ENCODE results near the gene GPC6. TPM values are rescaled to one million over a fixed set of nuclear protein-coding genes. Genes with fewer than 3 reads are reported as not detected.
A peak's percentile ranks its signal among the peaks of the same experiment; 100 is the strongest.

Gene GPC6
- polyA plus RNA-seq, 1 of the 3 experiments (the other 2 are of a cell fraction): 6.7 TPM

DNA sequence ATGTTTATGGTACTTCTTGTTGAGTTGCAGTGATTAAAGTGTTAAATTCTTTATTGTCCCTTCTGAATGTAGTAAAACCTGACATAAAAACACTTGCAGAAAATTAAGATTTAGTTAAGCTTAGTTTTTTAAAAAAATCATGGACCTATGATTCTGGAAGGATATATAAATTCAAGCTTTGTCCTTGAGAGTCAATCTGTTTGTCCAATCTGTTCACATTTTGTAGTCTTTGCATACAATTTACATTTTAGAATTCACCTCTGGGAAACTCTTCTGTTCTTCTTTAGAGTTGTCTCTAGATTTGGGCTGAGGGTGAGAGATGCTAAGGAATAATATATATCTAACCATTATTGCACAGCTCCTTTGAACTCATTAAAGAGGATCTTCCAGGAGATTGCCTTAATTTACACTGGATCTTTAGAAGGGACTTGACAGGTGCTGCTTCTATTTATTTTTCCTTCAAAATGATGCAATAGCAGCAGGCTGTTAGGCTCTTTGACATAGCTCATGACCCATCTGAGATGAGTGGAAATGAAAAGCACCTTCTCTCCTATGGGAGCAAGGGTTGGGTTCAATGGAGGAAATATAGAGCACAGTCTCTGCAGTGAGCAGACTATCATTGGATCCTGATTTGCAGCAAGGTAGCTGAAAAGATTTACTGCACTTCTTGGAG, 433.9 kb downstream of the GPC6 start:
- Histone ChIP-seq H3K27me3 (ENCODE audit: insufficient read depth) (no peaks in the 10 kb centered on the region), H3K79me2 (ENCODE audit: insufficient read depth) (no peaks in the 10 kb centered on the region), H3K9me3 (no peaks in the 10 kb centered on the region; the same call in 1 of the 2 replicates), H3F3A (replicated peaks; ENCODE audit: insufficient read depth) (no peaks in the 10 kb centered on the region), H2AFZ (ENCODE audit: low read depth) (no peak overlapping the region), H3K4me1 (ENCODE audit: control insufficient read depth in 1 of 2, insufficient read depth in 2 of 2, low read depth in 1 of 2, low read length in 1 of 2) (peaks cover 0 to 5% of the 10 kb centered on the region in 2 experiments; a peak in 1 of 4 replicates), H4K20me1 (ENCODE audit: insufficient read depth) (no peaks in the 10 kb centered on the region), H3K27ac (ENCODE audit: low read depth in 2 of 2, low read length in 1 of 2) (no peak overlapping the region), H3K4me2 (no peak overlapping the region), H3K36me3 (replicated peaks in 1 of 2; ENCODE audit: control insufficient read depth in 1 of 2, insufficient read depth in 2 of 2, low read length in 1 of 2) (no peaks in the 10 kb centered on the region), H3K4me3 (ENCODE audit: low read depth in 2 of 2, low read length in 1 of 2) (no peak overlapping the region), H3K9ac (no peak overlapping the region), H3K9me2 (no peaks in the 10 kb centered on the region)
- ChIA-PET POLR2A (no interaction called here), CTCF (interaction anchor here (0.8 kb wide), 1 partner anchor 10 kb away, joined by 3 read pairs; no protein-coding TSS in a partner anchor)
- no peak for DNase-seq
- TF ChIP-seq, protein P1, sequence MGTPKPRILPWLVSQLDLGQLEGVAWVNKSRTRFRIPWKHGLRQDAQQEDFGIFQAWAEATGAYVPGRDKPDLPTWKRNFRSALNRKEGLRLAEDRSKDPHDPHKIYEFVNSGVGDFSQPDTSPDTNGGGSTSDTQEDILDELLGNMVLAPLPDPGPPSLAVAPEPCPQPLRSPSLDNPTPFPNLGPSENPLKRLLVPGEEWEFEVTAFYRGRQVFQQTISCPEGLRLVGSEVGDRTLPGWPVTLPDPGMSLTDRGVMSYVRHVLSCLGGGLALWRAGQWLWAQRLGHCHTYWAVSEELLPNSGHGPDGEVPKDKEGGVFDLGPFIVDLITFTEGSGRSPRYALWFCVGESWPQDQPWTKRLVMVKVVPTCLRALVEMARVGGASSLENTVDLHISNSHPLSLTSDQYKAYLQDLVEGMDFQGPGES (IDR thresholded peaks at IDR 0.05; ENCODE audit: low read depth, low read length): no peak
- no peak for TF ChIP-seq JUND (IDR thresholded peaks at IDR 0.05)
- no peak for TF ChIP-seq RAD21 (IDR thresholded peaks at IDR 0.05; ENCODE audit: low read length)
- TF ChIP-seq RFX5 (IDR thresholded peaks at IDR 0.05; ENCODE audit: low read length): no peak

GRCh38 chr13:93670866-93671265, 444.3 kb downstream of the GPC6 start:
- Histone ChIP-seq H3K9me3 (no peaks in the 10 kb centered on the region), H3K4me2 (no peak overlapping the region), H2AFZ (ENCODE audit: low read depth) (no peak overlapping the region), H3K36me3 (replicated peaks in 1 of 2; ENCODE audit: control insufficient read depth in 1 of 2, insufficient read depth in 2 of 2, low read length in 1 of 2) (no peaks in the 10 kb centered on the region), H3K79me2 (ENCODE audit: insufficient read depth) (no peaks in the 10 kb centered on the region), H4K20me1 (ENCODE audit: insufficient read depth) (no peaks in the 10 kb centered on the region), H3K27me3 (ENCODE audit: insufficient read depth) (no peaks in the 10 kb centered on the region), H3K9ac (no peak overlapping the region), H3F3A (replicated peaks; ENCODE audit: insufficient read depth) (no peaks in the 10 kb centered on the region), H3K9me2 (no peaks in the 10 kb centered on the region), H3K4me3 (ENCODE audit: low read depth in 2 of 2, low read length in 1 of 2) (no peak overlapping the region), H3K4me1 (ENCODE audit: control insufficient read depth in 1 of 2, insufficient read depth in 2 of 2, low read depth in 1 of 2, low read length in 1 of 2) (peaks cover 0 to 19% of the 10 kb centered on the region in 2 experiments; a peak in 2 of 4 replicates), H3K27ac (ENCODE audit: low read depth in 2 of 2, low read length in 1 of 2) (peak overlapping the region in 1 of 2 experiments; percentile 43; a peak in 2 of 4 replicates)
- DNase-seq: no peak
- ChIA-PET POLR2A (no interaction called here), CTCF (no interaction called here)
- 73% methylated on average over 2 of the region's 2 CpGs for WGBS (ENCODE audit: low lambda C conversion rate)
- TF ChIP-seq RXRA (IDR thresholded peaks at IDR 0.05; ENCODE audit: borderline replicate concordance, low read depth): no peak
- TF ChIP-seq PBX3 (IDR thresholded peaks at IDR 0.05): no peak
- TF ChIP-seq MEF2A (IDR thresholded peaks at IDR 0.05; ENCODE audit: borderline replicate concordance, low read depth): no peak
- TF ChIP-seq MAX (IDR thresholded peaks at IDR 0.05; ENCODE audit: low read depth): no peak
- TF ChIP-seq EZH2phosphoT487 (IDR thresholded peaks at IDR 0.05; ENCODE audit: borderline replicate concordance, low read depth): no peak
- no peak for TF ChIP-seq NRF1 (IDR thresholded peaks at IDR 0.05; ENCODE audit: low read depth, low read length)
- no peak for TF ChIP-seq CHD2 (IDR thresholded peaks at IDR 0.05; ENCODE audit: low read length, partially characterized antibody)
- TF ChIP-seq, protein P2, sequence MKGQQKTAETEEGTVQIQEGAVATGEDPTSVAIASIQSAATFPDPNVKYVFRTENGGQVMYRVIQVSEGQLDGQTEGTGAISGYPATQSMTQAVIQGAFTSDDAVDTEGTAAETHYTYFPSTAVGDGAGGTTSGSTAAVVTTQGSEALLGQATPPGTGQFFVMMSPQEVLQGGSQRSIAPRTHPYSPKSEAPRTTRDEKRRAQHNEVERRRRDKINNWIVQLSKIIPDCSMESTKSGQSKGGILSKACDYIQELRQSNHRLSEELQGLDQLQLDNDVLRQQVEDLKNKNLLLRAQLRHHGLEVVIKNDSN (IDR thresholded peaks at IDR 0.05; ENCODE audit: borderline replicate concordance, low read depth): no peak
- TF ChIP-seq RAD21 (IDR thresholded peaks at IDR 0.05; ENCODE audit: low read length): no peak
- TF ChIP-seq, protein P3, sequence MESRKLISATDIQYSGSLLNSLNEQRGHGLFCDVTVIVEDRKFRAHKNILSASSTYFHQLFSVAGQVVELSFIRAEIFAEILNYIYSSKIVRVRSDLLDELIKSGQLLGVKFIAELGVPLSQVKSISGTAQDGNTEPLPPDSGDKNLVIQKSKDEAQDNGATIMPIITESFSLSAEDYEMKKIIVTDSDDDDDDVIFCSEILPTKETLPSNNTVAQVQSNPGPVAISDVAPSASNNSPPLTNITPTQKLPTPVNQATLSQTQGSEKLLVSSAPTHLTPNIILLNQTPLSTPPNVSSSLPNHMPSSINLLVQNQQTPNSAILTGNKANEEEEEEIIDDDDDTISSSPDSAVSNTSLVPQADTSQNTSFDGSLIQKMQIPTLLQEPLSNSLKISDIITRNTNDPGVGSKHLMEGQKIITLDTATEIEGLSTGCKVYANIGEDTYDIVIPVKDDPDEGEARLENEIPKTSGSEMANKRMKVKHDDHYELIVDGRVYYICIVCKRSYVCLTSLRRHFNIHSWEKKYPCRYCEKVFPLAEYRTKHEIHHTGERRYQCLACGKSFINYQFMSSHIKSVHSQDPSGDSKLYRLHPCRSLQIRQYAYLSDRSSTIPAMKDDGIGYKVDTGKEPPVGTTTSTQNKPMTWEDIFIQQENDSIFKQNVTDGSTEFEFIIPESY (IDR thresholded peaks at IDR 0.05; ENCODE audit: borderline replicate concordance, low read depth): no peak
- TF ChIP-seq FOXJ3 (CRISPR knock-in tag; IDR thresholded peaks at IDR 0.05): no peak
- no peak for TF ChIP-seq SMC3 (IDR thresholded peaks at IDR 0.05; ENCODE audit: low read depth, low read length)
- no peak for TF ChIP-seq FOXM1 (IDR thresholded peaks at IDR 0.05; ENCODE audit: low read depth)
- no peak for TF ChIP-seq REST (IDR thresholded peaks at IDR 0.05; ENCODE audit: low read depth, low read length)
